ENCODE data around the gene CPE.

- TF ChIP-seq CTCF (conservative IDR thresholded peaks at IDR 0.05; ENCODE audit: low read depth, low read length) (no peak), RCOR1 (IDR thresholded peaks at IDR 0.05; ENCODE audit: insufficient replicate concordance, low read length) (no peak), MXI1 (IDR thresholded peaks at IDR 0.05; ENCODE audit: borderline replicate concordance, low read depth, low read length) (no peak), MAZ (IDR thresholded peaks at IDR 0.05; ENCODE audit: borderline replicate concordance, low read depth, low read length) (no peak)
Measured at GRCh38 chr4:165398570-165398969, 19.8 kb downstream of the CPE start.
